B cell (primary cell): ENCODE data around the gene NUP160. TPM values are rescaled to one million over a fixed set of nuclear protein-coding genes. Genes with fewer than 3 reads are reported as not detected.

ENCODE experiments used
- ATAC-seq: fragments of 200-7000 bp; cut with Tn5 transposase; one replicate; pipeline ENCODE4 v1.10.0; 2021; ENCODE audit warnings: low read depth, mild to moderate bottlenecking, moderate number of reproducible peaks, moderate library complexity
- CTCF ChIA-PET: fragments of 350-600 bp; sonication (Branson Sonifier 250); formaldehyde crosslinking; loops from one replicate; lab custom pipeline; 2021; ENCODE audit warnings: antibody characterized with exemption, inconsistent platforms; lab: Charles Lee
- POLR2A ChIA-PET: fragments of 350-600 bp; sonication (Branson Sonifier 250); formaldehyde crosslinking; loops from one replicate; lab custom pipeline; 2021; ENCODE audit warnings: antibody characterized with exemption; lab: Charles Lee
- DNase-seq: peaks from one replicate; pipeline ENCODE4 v3.0.0; 2013
- H2AFZ ChIP-seq: 2 replicates; pipeline ENCODE4 v1.6.1; 2012; ENCODE audit warnings: mild to moderate bottlenecking, low read depth, low read length; ENCODE audit not compliant: insufficient read depth, poor library complexity, severe bottlenecking
- H3K27ac ChIP-seq, 2 donors: 1 replicate in 1 of 2; 2 replicates in 1 of 2; pipeline ENCODE4 v1.5.1; 2012 to 2013; ENCODE audit warnings: low read length in 2 of 2, mild to moderate bottlenecking in 2 of 2, moderate library complexity in 1 of 2
- H3K27me3 ChIP-seq, 4 experiments: fragments of 200-600 bp in 1 of 4; sonication (generic) in 1 of 4; replicated peaks in 1 of 4; 1 replicate in 2 of 4; 2 replicates in 2 of 4; pipeline versions ENCODE4 v1.6.1 to v1.7.0; 2013 to 2016; ENCODE audit warnings: low read length in 3 of 4, mild to moderate bottlenecking in 2 of 4, mixed read lengths in 1 of 4, moderate library complexity in 1 of 4; ENCODE audit not compliant: insufficient read depth in 4 of 4, control insufficient read depth in 3 of 4; ENCODE audit errors: control extremely low read depth in 1 of 4
- H3K36me3 ChIP-seq, 2 experiments: replicated peaks in 1 of 2; 1 replicate in 1 of 2; 2 replicates in 1 of 2; pipeline versions ENCODE4 v1.6.1 to v1.7.1; 2013; ENCODE audit warnings: low read length in 1 of 2; ENCODE audit not compliant: insufficient read depth in 2 of 2, control insufficient read depth in 1 of 2; ENCODE audit errors: control extremely low read depth in 1 of 2, extremely low read depth in 1 of 2
- H3K4me1 ChIP-seq, 2 donors: fragments of 200-600 bp in 1 of 2; sonication (generic) in 1 of 2; 1 replicate in 1 of 2; 2 replicates in 1 of 2; pipeline versions ENCODE4 v1.5.1 to v1.6.1; 2013 to 2017; ENCODE audit warnings: low read length in 2 of 2; ENCODE audit not compliant: control insufficient read depth in 2 of 2, insufficient read depth in 2 of 2
- H3K4me2 ChIP-seq: replicated peaks from 2 replicates; pipeline ENCODE3; 2012; ENCODE audit warnings: mild to moderate bottlenecking, low read depth, low read length; ENCODE audit not compliant: poor library complexity, severe bottlenecking
- H3K4me3 ChIP-seq, 5 experiments: fragments of 200-600 bp in 1 of 5; sonication (generic) in 1 of 5; 1 replicate in 3 of 5; 2 replicates in 2 of 5; pipeline versions ENCODE4 v1.5.1 to v1.7.0; 2011 to 2016; ENCODE audit warnings: low read length in 4 of 5, mild to moderate bottlenecking in 4 of 5, low read depth in 2 of 5, control low read depth in 1 of 5, moderate library complexity in 1 of 5; ENCODE audit not compliant: insufficient read depth in 1 of 5; ENCODE audit errors: control extremely low read depth in 1 of 5, extremely low read depth in 1 of 5
- H3K79me2 ChIP-seq: fragments of 200-600 bp; sonication (generic); one replicate; pipeline ENCODE4 v1.6.0; 2016; ENCODE audit warnings: low read length; ENCODE audit not compliant: control insufficient read depth, insufficient read depth
- H3K9ac ChIP-seq: fragments of 200-600 bp; sonication (generic); 2 replicates; pipeline ENCODE4 v1.6.1; 2017; ENCODE audit warnings: mild to moderate bottlenecking, low read length, moderate library complexity
- H3K9me3 ChIP-seq, 3 donors: one replicate each; pipeline versions ENCODE4 v1.6.1 to v1.7.1; 2013; ENCODE audit warnings: low read length in 2 of 3; ENCODE audit not compliant: control insufficient read depth in 2 of 3, insufficient read depth in 1 of 3; ENCODE audit errors: control extremely low read depth in 1 of 3
- H4K20me1 ChIP-seq: 2 replicates; pipeline ENCODE4 v1.6.0; 2012; ENCODE audit warnings: mild to moderate bottlenecking, low read length; ENCODE audit not compliant: insufficient read depth, control insufficient read depth, poor library complexity, severe bottlenecking
- H3K27ac Mint-ChIP-seq: one replicate; pipeline ENCODE4 v1.8.0; 2021; ENCODE audit warnings: mixed read lengths
- H3K27me3 Mint-ChIP-seq: one replicate; pipeline ENCODE4 v1.8.0; 2021; ENCODE audit warnings: mixed read lengths
- H3K4me1 Mint-ChIP-seq: one replicate; pipeline ENCODE4 v1.8.0; 2021; ENCODE audit warnings: mixed read lengths
- H3K4me3 Mint-ChIP-seq: one replicate; pipeline ENCODE4 v1.8.0; 2021; ENCODE audit warnings: mixed read lengths
- H3K9me3 Mint-ChIP-seq: one replicate; pipeline ENCODE4 v1.8.0; 2022; ENCODE audit warnings: mixed read lengths; ENCODE audit not compliant: insufficient read depth
- CTCF ChIP-seq: fragments of 200-600 bp; IDR thresholded peaks from one replicate; pipeline ENCODE4 v1.8.0; 2022; ENCODE audit warnings: antibody characterized with exemption, mild to moderate bottlenecking
- EZH2 ChIP-seq: IDR thresholded peaks from 2 replicates; pipeline ENCODE4 v1.6.1; 2012; ENCODE audit warnings: borderline replicate concordance, low read depth, mild to moderate bottlenecking, moderate library complexity, low read length; ENCODE audit not compliant: insufficient read depth, poor library complexity, severe bottlenecking
- WGBS: methylation state at CpG from one replicate; pipeline ENCODE4 v1.1.5; 2013; ENCODE audit warnings: missing lambda C conversion rate; ENCODE audit not compliant: insufficient coverage; 5-methylcytosine and 5-hydroxymethylcytosine counted together
- intact Hi-C: fragments of 100-400 bp; cut with micrococcal nuclease; formaldehyde crosslinking; loops from one replicate; pipeline ENCODE4 v1.10.0; 2022
- polyA plus RNA-seq: library from polyadenylated mRNA; depleted of rRNA; stranded (reverse); fragments of >200 nt; gene quantifications from 2 replicates; pipeline ENCODE4 v1.2.3, GENCODE V29; 2012
- total RNA-seq, 2 donors: library from RNA; stranded (reverse); fragments of 120-200 nt in 1 of 2; gene quantifications; 1 replicate in 1 of 2; 2 replicates in 1 of 2; pipeline versions ENCODE4 v1.2.3 to v1.2.4, GENCODE V29; 2013 to 2022

NUP160 gene
- total and polyA plus RNA-seq, 2 donors (not counting 1 experiment from before 2014, with no cell fraction given): 26.3 to 74.3 TPM

- H3K4me3 ChIP-seq: no peak overlapping the region
- ATAC-seq (no peak), DNase-seq (no peak)
- TF ChIP-seq EZH2: no peak
- peak; percentile 10 for TF ChIP-seq CTCF
- Mint-ChIP-seq H3K4me3 (no peak overlapping the region), H3K9me3 (peaks cover 2% of the 10 kb centered on the region), H3K4me1 (peaks cover 35% of the 10 kb centered on the region), H3K27me3 (no peaks in the 10 kb centered on the region), H3K27ac (no peak overlapping the region)
- intact Hi-C loops: no loop called here
- H3K27ac ChIP-seq: no peak overlapping the region
- no peaks in the 10 kb centered on the region for H4K20me1 ChIP-seq
- H3K9me3 ChIP-seq: peaks cover 0 to 13% (median 7%) of the 10 kb centered on the region in 3 donors
- H3K4me1 ChIP-seq: peaks cover 4 to 21% of the 10 kb centered on the region in 2 donors
- H2AFZ ChIP-seq: no peak overlapping the region
- no peaks in the 10 kb centered on the region for H3K36me3 ChIP-seq
- ChIA-PET POLR2A (no interaction called here), CTCF (no interaction called here)
- no CpG with 5 or more reads among the region's 2 CpGs for WGBS
- H3K27me3 ChIP-seq: no peaks in the 10 kb centered on the region
- no peak overlapping the region for H3K9ac ChIP-seq
- H3K79me2 ChIP-seq: peaks cover 5% of the 10 kb centered on the region
- no peak overlapping the region for H3K4me2 ChIP-seq
These were observed 22.3 kb upstream of the NUP160 start for GRCh38 chr11:47870404-47870803.

GRCh38 chr11:47869544-47870393 is 21.6 kb upstream of the NUP160 start:
- no peak for ATAC-seq
- intact Hi-C loops: no loop called here

More at GRCh38 chr11:47869544-47870393, 21.6 kb upstream of the NUP160 start:
- Histone ChIP-seq H4K20me1 (no peaks in the 10 kb centered on the region), H3K9me3 (peaks cover 0 to 7% (median 1%) of the 10 kb centered on the region in 3 donors), H3K4me2 (no peak overlapping the region), H2AFZ (no peak overlapping the region), H3K36me3 (no peaks in the 10 kb centered on the region), H3K4me3 (no peak overlapping the region), H3K27me3 (no peaks in the 10 kb centered on the region), H3K27ac (no peak overlapping the region), H3K79me2 (peaks cover 5% of the 10 kb centered on the region), H3K4me1 (peaks cover 10 to 27% of the 10 kb centered on the region in 2 donors), H3K9ac (no peak overlapping the region)
- Mint-ChIP-seq H3K27ac (peak overlapping the region; percentile 17), H3K9me3 (peaks cover 2% of the 10 kb centered on the region), H3K4me3 (no peak overlapping the region), H3K27me3 (no peaks in the 10 kb centered on the region), H3K4me1 (peaks cover 40% of the 10 kb centered on the region)
- no peak for DNase-seq
- 100% methylated on average over 1 of the region's 2 CpGs for WGBS
- ChIA-PET POLR2A (no interaction called here), CTCF (no interaction called here)
- TF ChIP-seq CTCF: no peak
- TF ChIP-seq EZH2: no peak
